ENCODE data around the gene B4GALNT2.
"Not testable (repeated sequence)": the region's sequence is repeated elsewhere in the genome, so short reads cannot be mapped to it uniquely, and the experiment has no call there.

The B4GALNT2 gene

GRCh38 chr17:49170216-49170615 is 37.6 kb downstream of the B4GALNT2 start:
- TF ChIP-seq CTCF (IDR thresholded peaks at IDR 0.05; ENCODE audit: low read depth, low read length): no peak
- Histone ChIP-seq H3K9me3 (ENCODE audit: severe bottlenecking) (peaks cover 12% of the 10 kb centered on the region), H3K36me3 (no peaks in the 10 kb centered on the region), H3K27me3 (ENCODE audit: insufficient read depth, low read depth, severe bottlenecking) (no peaks in the 10 kb centered on the region), H3K27ac (no peak overlapping the region), H3K4me3 (ENCODE audit: low read depth, low read length) (no peak overlapping the region)
- DNase-seq: no peak

GRCh38 chr17:49170711-49171110 is 38.1 kb downstream of the B4GALNT2 start:
- not testable (repeated sequence) for H3K27ac ChIP-seq; H3K36me3 ChIP-seq; DNase-seq; H3K27me3 ChIP-seq (ENCODE audit: insufficient read depth, low read depth, severe bottlenecking); H3K4me3 ChIP-seq (ENCODE audit: low read depth, low read length)
- H3K9me3 ChIP-seq (ENCODE audit: severe bottlenecking): peaks cover 17% of the 10 kb centered on the region

- not testable (repeated sequence) for H3K27ac ChIP-seq; H3K4me3 ChIP-seq (ENCODE audit: low read depth, low read length); DNase-seq; H3K36me3 ChIP-seq; H3K27me3 ChIP-seq (ENCODE audit: insufficient read depth, low read depth, severe bottlenecking)
- H3K9me3 ChIP-seq (ENCODE audit: severe bottlenecking): peaks cover 18% of the 10 kb centered on the region
Measured at GRCh38 chr17:49175978-49176377, 43.4 kb downstream of the B4GALNT2 start.

- Histone ChIP-seq H3K27me3 (ENCODE audit: insufficient read depth, low read depth, severe bottlenecking) (no peaks in the 10 kb centered on the region), H3K9me3 (ENCODE audit: severe bottlenecking) (peaks cover 34% of the 10 kb centered on the region), H3K27ac (no peak overlapping the region), H3K4me3 (ENCODE audit: low read depth, low read length) (no peak overlapping the region), H3K36me3 (no peaks in the 10 kb centered on the region)
- DNase-seq: peak; percentile 82
- peak; percentile 88 for TF ChIP-seq CTCF (IDR thresholded peaks at IDR 0.05; ENCODE audit: low read depth, low read length)
Measured at GRCh38 chr17:49180303-49180702, 47.7 kb downstream of the B4GALNT2 start.

GRCh38 chr17:49180998-49181635 is 48.5 kb downstream of the B4GALNT2 start:
- Histone ChIP-seq H3K27ac (no peak overlapping the region), H3K4me3 (ENCODE audit: low read depth, low read length) (no peak overlapping the region), H3K27me3 (ENCODE audit: insufficient read depth, low read depth, severe bottlenecking) (no peaks in the 10 kb centered on the region), H3K9me3 (ENCODE audit: severe bottlenecking) (peaks cover 33% of the 10 kb centered on the region), H3K36me3 (no peaks in the 10 kb centered on the region)
- DNase-seq: no peak
- no peak for TF ChIP-seq CTCF (IDR thresholded peaks at IDR 0.05; ENCODE audit: low read depth, low read length)

GRCh38 chr17:49183341-49183740 is 50.8 kb downstream of the B4GALNT2 start:
- no peaks in the 10 kb centered on the region for H3K36me3 ChIP-seq
- no peak overlapping the region for H3K4me3 ChIP-seq (ENCODE audit: low read depth, low read length)
- no peak for TF ChIP-seq CTCF (IDR thresholded peaks at IDR 0.05; ENCODE audit: low read depth, low read length)
- no peak for DNase-seq
- no peaks in the 10 kb centered on the region for H3K27me3 ChIP-seq (ENCODE audit: insufficient read depth, low read depth, severe bottlenecking)
- no peak overlapping the region for H3K27ac ChIP-seq
- H3K9me3 ChIP-seq (ENCODE audit: severe bottlenecking): peaks cover 26% of the 10 kb centered on the region

- Histone ChIP-seq H3K36me3 (no peaks in the 10 kb centered on the region), H3K9me3 (ENCODE audit: severe bottlenecking) (peaks cover 26% of the 10 kb centered on the region), H3K4me3 (ENCODE audit: low read depth, low read length) (no peak overlapping the region), H3K27ac (no peak overlapping the region), H3K27me3 (ENCODE audit: insufficient read depth, low read depth, severe bottlenecking) (no peaks in the 10 kb centered on the region)
- DNase-seq: no peak
- no peak for TF ChIP-seq CTCF (IDR thresholded peaks at IDR 0.05; ENCODE audit: low read depth, low read length)
Measured at GRCh38 chr17:49183801-49184200, 51.2 kb downstream of the B4GALNT2 start.

- H3K36me3 ChIP-seq; H3K27ac ChIP-seq; H3K27me3 ChIP-seq (ENCODE audit: insufficient read depth, low read depth, severe bottlenecking); H3K4me3 ChIP-seq (ENCODE audit: low read depth, low read length); DNase-seq: not testable (repeated sequence)
- peaks cover 26% of the 10 kb centered on the region for H3K9me3 ChIP-seq (ENCODE audit: severe bottlenecking)
Measured at GRCh38 chr17:49184522-49184921, 52.0 kb downstream of the B4GALNT2 start.

GRCh38 chr17:49185381-49185780 is 52.8 kb downstream of the B4GALNT2 start:
- not testable (repeated sequence) for H3K27me3 ChIP-seq (ENCODE audit: insufficient read depth, low read depth, severe bottlenecking); H3K27ac ChIP-seq; H3K36me3 ChIP-seq; H3K4me3 ChIP-seq (ENCODE audit: low read depth, low read length); DNase-seq
- H3K9me3 ChIP-seq (ENCODE audit: severe bottlenecking): peaks cover 26% of the 10 kb centered on the region

Measured in WERI-Rb-1 (cell line).